Testis (tissue), 3 donors: ENCODE results near the gene PSEN2. TPM values are rescaled to one million over a fixed set of nuclear protein-coding genes. Genes with fewer than 3 reads are reported as not detected.

Experiments
- DNase-seq: peaks from one replicate; pipeline ENCODE4 v3.0.0-alpha.2; 2019
- H3K27ac ChIP-seq, 2 donors: fragments of 200-600 bp; sonication (generic); one replicate each; pipeline ENCODE4 v1.5.1; 2019
- H3K27me3 ChIP-seq: fragments of 200-600 bp; sonication (generic); one replicate; pipeline ENCODE4 v1.5.1; 2019
- H3K36me3 ChIP-seq: fragments of 200-600 bp; sonication (generic); one replicate; pipeline ENCODE4 v1.5.1; 2017; ENCODE audit warnings: low read depth; ENCODE audit errors: missing control alignments
- H3K4me1 ChIP-seq: fragments of 200-600 bp; sonication (generic); one replicate; pipeline ENCODE4 v1.5.1; 2019
- H3K4me3 ChIP-seq, 2 donors: fragments of 200-600 bp; sonication (generic); one replicate each; pipeline ENCODE4 v1.5.1; 2017 to 2019
- H3K9me3 ChIP-seq: fragments of 200-600 bp; sonication (generic); one replicate; pipeline ENCODE4 v1.5.1; 2017
- POLR2A ChIP-seq: fragments of 450-650 bp; IDR thresholded peaks from one replicate; pipeline ENCODE4 v1.6.1; 2017; ENCODE audit warnings: antibody characterized with exemption, mild to moderate bottlenecking, moderate library complexity
- WGBS, 2 donors: methylation state at CpG; one replicate each; pipeline ENCODE4 v1.1.5; 2018; 5-methylcytosine and 5-hydroxymethylcytosine counted together
- intact Hi-C: fragments of 100-400 bp; cut with DNase I; formaldehyde crosslinking; loops from one replicate; pipeline ENCODE4 v1.15.1; 2023; ENCODE audit warnings: low total_unique reads
- polyA plus RNA-seq: library from polyadenylated mRNA; stranded (reverse); fragments of 350-450 nt; fragmentation: Illumina TruSeq; extraction: RNeasy Lipid Tissue Mini Kit (QIAGEN cat#74804); gene quantifications from one replicate; pipeline ENCODE4 v1.2.3, GENCODE V29; 2014; ENCODE audit warnings: low read depth, low replicate concordance; ENCODE audit not compliant: insufficient read depth
- total RNA-seq, 2 donors: library from RNA; depleted of rRNA; stranded (reverse); fragments of >200 nt; gene quantifications; one replicate each; pipeline ENCODE4 v1.2.3, GENCODE V29; 2016
- TF ChIP-seq, protein P1 (sequence below), 3 experiments: fragments of 450-650 bp in 2 of 3; fragments of 200-600 bp in 1 of 3; sonication (generic) in 1 of 3; IDR thresholded peaks; one replicate each; pipeline ENCODE4 v1.5.1; 2016 to 2019; ENCODE audit warnings: antibody characterized with exemption in 3 of 3, mild to moderate bottlenecking in 2 of 3, moderate library complexity in 1 of 3

The PSEN2 gene
- total and polyA plus RNA-seq, 3 donors from 2014 or later: 40.7 to 107 (median 87.8) TPM

- intact Hi-C loops: no loop called here
- H3K27me3 ChIP-seq: no peaks in the 10 kb centered on the region
- H3K36me3 ChIP-seq: no peaks in the 10 kb centered on the region
- DNase-seq: no peak
- peaks cover 17% of the 10 kb centered on the region for H3K4me1 ChIP-seq
- H3K27ac ChIP-seq: no peak overlapping the region
- 81 to 82% methylated on average over 6 of the region's 6 CpGs for WGBS, 2 donors
- H3K4me3 ChIP-seq: no peak overlapping the region
- no peak for TF ChIP-seq POLR2A
- TF ChIP-seq, protein P1, sequence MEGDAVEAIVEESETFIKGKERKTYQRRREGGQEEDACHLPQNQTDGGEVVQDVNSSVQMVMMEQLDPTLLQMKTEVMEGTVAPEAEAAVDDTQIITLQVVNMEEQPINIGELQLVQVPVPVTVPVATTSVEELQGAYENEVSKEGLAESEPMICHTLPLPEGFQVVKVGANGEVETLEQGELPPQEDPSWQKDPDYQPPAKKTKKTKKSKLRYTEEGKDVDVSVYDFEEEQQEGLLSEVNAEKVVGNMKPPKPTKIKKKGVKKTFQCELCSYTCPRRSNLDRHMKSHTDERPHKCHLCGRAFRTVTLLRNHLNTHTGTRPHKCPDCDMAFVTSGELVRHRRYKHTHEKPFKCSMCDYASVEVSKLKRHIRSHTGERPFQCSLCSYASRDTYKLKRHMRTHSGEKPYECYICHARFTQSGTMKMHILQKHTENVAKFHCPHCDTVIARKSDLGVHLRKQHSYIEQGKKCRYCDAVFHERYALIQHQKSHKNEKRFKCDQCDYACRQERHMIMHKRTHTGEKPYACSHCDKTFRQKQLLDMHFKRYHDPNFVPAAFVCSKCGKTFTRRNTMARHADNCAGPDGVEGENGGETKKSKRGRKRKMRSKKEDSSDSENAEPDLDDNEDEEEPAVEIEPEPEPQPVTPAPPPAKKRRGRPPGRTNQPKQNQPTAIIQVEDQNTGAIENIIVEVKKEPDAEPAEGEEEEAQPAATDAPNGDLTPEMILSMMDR (IDR thresholded peaks at IDR 0.05): no peak
- no peaks in the 10 kb centered on the region for H3K9me3 ChIP-seq
Observed at GRCh38 chr1:226884116-226884625, 13.8 kb downstream of the PSEN2 start.

DNA sequence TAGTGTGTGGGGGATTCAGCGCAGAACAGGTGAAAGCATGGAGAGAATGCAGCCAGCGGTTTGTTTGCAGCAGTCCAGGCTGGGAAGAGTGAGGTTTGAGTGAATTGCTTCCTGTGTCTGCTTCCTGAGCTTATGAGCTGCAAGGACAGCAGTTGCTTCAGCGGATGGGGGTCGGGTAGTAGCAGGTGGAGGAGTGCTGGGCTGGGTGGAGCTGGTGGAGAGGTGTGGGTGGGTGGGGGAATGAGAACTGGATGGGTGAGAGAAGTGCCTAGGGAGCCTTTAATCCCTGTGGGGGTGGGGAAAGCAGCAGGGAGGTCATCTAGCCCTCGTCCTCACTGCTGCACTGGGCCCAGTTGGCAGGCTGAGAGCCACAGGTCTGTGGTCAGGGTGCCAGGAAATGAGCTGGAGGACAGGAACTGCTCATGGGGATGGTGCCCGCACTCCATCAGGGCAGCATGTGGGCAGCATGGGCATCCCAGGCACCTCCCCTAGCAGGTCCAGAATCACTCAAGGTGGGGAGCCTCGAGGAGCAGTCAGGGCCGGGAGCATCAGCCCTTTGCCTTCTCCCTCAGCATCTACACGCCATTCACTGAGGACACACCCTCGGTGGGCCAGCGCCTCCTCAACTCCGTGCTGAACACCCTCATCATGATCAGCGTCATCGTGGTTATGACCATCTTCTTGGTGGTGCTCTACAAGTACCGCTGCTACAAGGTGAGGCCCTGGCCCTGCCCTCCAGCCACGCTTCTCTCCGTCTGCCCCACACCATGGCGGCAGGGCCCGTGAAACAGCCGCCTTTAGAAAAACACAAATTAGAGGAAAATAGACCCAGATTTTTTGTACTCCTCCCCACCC, 14.8 kb downstream of the PSEN2 start:
- no peak for DNase-seq
- Histone ChIP-seq H3K4me3 (no peak overlapping the region), H3K4me1 (peaks cover 17% of the 10 kb centered on the region), H3K36me3 (no peaks in the 10 kb centered on the region), H3K27ac (no peak overlapping the region), H3K27me3 (no peaks in the 10 kb centered on the region), H3K9me3 (no peaks in the 10 kb centered on the region)
- intact Hi-C loops: no loop called here
- no peak for TF ChIP-seq POLR2A
- TF ChIP-seq, protein P1 (IDR thresholded peaks at IDR 0.05): no peak
- 83 to 91% methylated on average over 17 to 19 of the region's 20 CpGs for WGBS, 2 donors

GRCh38 chr1:226886122-226886901, 15.9 kb downstream of the PSEN2 start:
- no peaks in the 10 kb centered on the region for H3K27me3 ChIP-seq
- no peaks in the 10 kb centered on the region for H3K36me3 ChIP-seq
- H3K4me1 ChIP-seq: peaks cover 17% of the 10 kb centered on the region
- no peaks in the 10 kb centered on the region for H3K9me3 ChIP-seq
- no peak for DNase-seq
- no peak overlapping the region for H3K27ac ChIP-seq
- intact Hi-C loops: no loop called here
- TF ChIP-seq, protein P1 (IDR thresholded peaks at IDR 0.05): no peak
- no peak for TF ChIP-seq POLR2A
- WGBS, 2 donors: 67 to 76% methylated on average over 9 of the region's 9 CpGs
- H3K4me3 ChIP-seq: no peak overlapping the region

GRCh38 chr1:226887006-226887405, 16.6 kb downstream of the PSEN2 start:
- intact Hi-C loops: no loop called here
- TF ChIP-seq, protein P1 (IDR thresholded peaks at IDR 0.05): no peak
- TF ChIP-seq POLR2A: no peak
- H3K9me3 ChIP-seq: no peaks in the 10 kb centered on the region
- H3K27me3 ChIP-seq: no peaks in the 10 kb centered on the region
- 93 to 97% methylated on average over 2 to 6 of the region's 6 CpGs for WGBS, 2 donors
- peaks cover 16% of the 10 kb centered on the region for H3K4me1 ChIP-seq
- H3K36me3 ChIP-seq: no peaks in the 10 kb centered on the region
- DNase-seq: no peak
- H3K27ac ChIP-seq: no peak overlapping the region
- H3K4me3 ChIP-seq: no peak overlapping the region
